GM12878 (cell line): ENCODE results near the gene MYRFL. TPM values are rescaled to one million over a fixed set of nuclear protein-coding genes. Genes with fewer than 3 reads are reported as not detected.

ENCODE experiments used
- ATAC-seq: fragments of 200-7000 bp; cut with Tn5 transposase; 3 replicates; pipeline ENCODE4 v1.9.1; 2020; ENCODE audit warnings: mild to moderate bottlenecking, moderate library complexity
- BruUV-seq: library from RNA; stranded (reverse); fragments of 400-500 nt; replicated peaks from 2 replicates; lab custom pipeline; 2021; lab: Mats Ljungman, UMichigan
- CTCF ChIA-PET: fragments of 300-600 bp; sonication (Branson Sonifier 250); formaldehyde crosslinking; extraction: SDS; loops from one replicate; lab custom pipeline; 2021; ENCODE audit warnings: inconsistent platforms; lab: Yijun Ruan, JAX
- POLR2A ChIA-PET: fragments of 350-600 bp; formaldehyde crosslinking; extraction: SDS; loops from one replicate; lab custom pipeline; 2021; ENCODE audit warnings: inconsistent platforms; lab: Charles Lee
- RAD21 ChIA-PET: fragments of 300-600 bp; sonication (Branson Sonifier 250); formaldehyde crosslinking; loops from one replicate; lab custom pipeline; 2023; ENCODE audit warnings: antibody characterized with exemption; ENCODE audit not compliant: unreplicated experiment; lab: Charles Lee
- SMC1A ChIA-PET: fragments of 300-600 bp; sonication (Branson Sonifier 250); formaldehyde crosslinking; loops from one replicate; lab custom pipeline; 2023; ENCODE audit not compliant: unreplicated experiment, uncharacterized antibody; lab: Charles Lee
- DNase-seq: peaks from one replicate; pipeline ENCODE4 v3.0.0-alpha.2; 2011; ENCODE audit warnings: low read depth, low spot score
- FAIRE-seq: peaks from 3 replicates; lab custom pipeline; 2011; peaks lifted over from hg19 to GRCh38; lab: Jason Lieb, UNC
- H2AFZ ChIP-seq: 2 replicates; pipeline ENCODE4 v1.6.0; 2011; ENCODE audit warnings: low read depth, low read length, control low read depth; ENCODE audit not compliant: control insufficient read depth
- H3K27ac ChIP-seq: 2 replicates; pipeline ENCODE4 v1.5.1; 2011; ENCODE audit warnings: control low read depth; ENCODE audit not compliant: control insufficient read depth, insufficient read depth
- H3K27me3 ChIP-seq, 2 experiments: replicated peaks in 1 of 2; 2 replicates each; pipeline versions ENCODE4 v1.6.0 to v1.6.1; 2011; ENCODE audit warnings: low read length in 1 of 2; ENCODE audit not compliant: control insufficient read depth in 2 of 2, insufficient read depth in 2 of 2
- H3K36me3 ChIP-seq, 2 experiments: 2 replicates each; pipeline ENCODE4 v1.5.1; 2011; ENCODE audit warnings: low read length in 1 of 2; ENCODE audit not compliant: control insufficient read depth in 2 of 2, insufficient read depth in 2 of 2
- H3K4me1 ChIP-seq: 2 replicates; pipeline ENCODE4 v1.6.1; 2011; ENCODE audit warnings: mild to moderate bottlenecking, low read length, moderate library complexity, mixed read lengths; ENCODE audit not compliant: control insufficient read depth, insufficient read depth
- H3K4me2 ChIP-seq: 2 replicates; pipeline ENCODE4 v1.6.0; 2011; ENCODE audit warnings: control low read depth; ENCODE audit not compliant: control insufficient read depth, insufficient read depth
- H3K4me3 ChIP-seq: fragments of 200-600 bp; sonication (generic); 2 replicates; pipeline ENCODE4 v1.5.1; 2016
- H3K79me2 ChIP-seq: 2 replicates; pipeline ENCODE4 v1.6.0; 2011; ENCODE audit warnings: low read length; ENCODE audit not compliant: control insufficient read depth, insufficient read depth
- H3K9ac ChIP-seq: 2 replicates; pipeline ENCODE4 v1.8.0; 2011; ENCODE audit warnings: low read length, control low read depth, mixed read lengths; ENCODE audit not compliant: control insufficient read depth, insufficient read depth
- H3K9me3 ChIP-seq: replicated peaks from 3 replicates; pipeline ENCODE4 v1.5.1; 2011; ENCODE audit warnings: mild to moderate bottlenecking, low read length; ENCODE audit not compliant: control insufficient read depth, insufficient read depth
- H4K20me1 ChIP-seq: 2 replicates; pipeline ENCODE4 v1.6.0; 2011; ENCODE audit not compliant: control insufficient read depth, insufficient read depth
- ASH2L ChIP-seq: fragments of 300-600, 200-600 bp; sonication (generic); IDR thresholded peaks from 2 replicates; pipeline ENCODE4 v1.6.1; 2017; ENCODE audit warnings: low read depth, mild to moderate bottlenecking, borderline replicate concordance
- CBX3 ChIP-seq: fragments of 200-600 bp; sonication (generic); IDR thresholded peaks from 2 replicates; pipeline ENCODE4 v1.6.1; 2016; ENCODE audit warnings: low read depth, borderline replicate concordance
- CEBPB ChIP-seq, 2 experiments: fragments of 150-350 bp in 1 of 2; IDR thresholded peaks; 2 replicates each; pipeline ENCODE4 v1.6.1; 2012 to 2014; ENCODE audit warnings: low read depth in 2 of 2, low read length in 2 of 2, borderline replicate concordance in 1 of 2, inconsistent platforms in 1 of 2
- CREM ChIP-seq: IDR thresholded peaks from 2 replicates; pipeline ENCODE4 v1.6.1; 2014; ENCODE audit warnings: antibody characterized with exemption, low read depth
- E2F8 ChIP-seq: fragments of 450-650 bp; IDR thresholded peaks from 2 replicates; pipeline ENCODE4 v1.6.1; 2018; ENCODE audit warnings: mild to moderate bottlenecking, low read depth, moderate library complexity; ENCODE audit not compliant: partially characterized antibody
- EGR1 ChIP-seq, 2 experiments: IDR thresholded peaks; 1 replicate in 1 of 2; 2 replicates in 1 of 2; pipeline ENCODE4 v1.6.1; 2011 to 2012; ENCODE audit warnings: low read depth in 2 of 2, low read length in 2 of 2, borderline replicate concordance in 1 of 2, mild to moderate bottlenecking in 1 of 2, moderate library complexity in 1 of 2
- FOXK2 ChIP-seq: fragments of 450-650 bp; IDR thresholded peaks from 2 replicates; pipeline ENCODE4 v1.6.1; 2017; ENCODE audit warnings: mild to moderate bottlenecking, moderate library complexity
- IRF3 ChIP-seq: fragments of 450-650 bp; IDR thresholded peaks from 2 replicates; pipeline ENCODE4 v1.6.1; 2014; ENCODE audit warnings: mild to moderate bottlenecking
- MTA3 ChIP-seq: IDR thresholded peaks from 2 replicates; pipeline ENCODE4 v1.6.1; 2012; ENCODE audit warnings: low read length, inconsistent platforms, borderline replicate concordance
- NFXL1 ChIP-seq: fragments of 450-650 bp; IDR thresholded peaks from 2 replicates; pipeline ENCODE4 v1.6.1; 2017; ENCODE audit warnings: antibody characterized with exemption, mild to moderate bottlenecking, borderline replicate concordance
- PML ChIP-seq: IDR thresholded peaks from 2 replicates; pipeline ENCODE4 v1.6.1; 2012; ENCODE audit warnings: low read length, inconsistent platforms
- POLR2AphosphoS2 ChIP-seq: IDR thresholded peaks from 2 replicates; pipeline ENCODE4 v1.6.1; 2011; ENCODE audit warnings: low read depth, mild to moderate bottlenecking, low read length, improper control_type of control experiment, moderate library complexity
- RCOR1 ChIP-seq: conservative IDR thresholded peaks from 2 replicates; pipeline ENCODE4 v1.6.1; 2012; ENCODE audit warnings: low read depth, low read length, improper control_type of control experiment
- SMC3 ChIP-seq: IDR thresholded peaks from 2 replicates; pipeline ENCODE4 v1.6.1; 2011; ENCODE audit warnings: low read length, improper control_type of control experiment, borderline replicate concordance
- SUPT20H ChIP-seq: IDR thresholded peaks from 2 replicates; pipeline ENCODE4 v1.6.1; 2011; ENCODE audit warnings: low read depth, mild to moderate bottlenecking, low read length, moderate library complexity, borderline replicate concordance; ENCODE audit not compliant: control insufficient read depth
- TAF1 ChIP-seq: IDR thresholded peaks from 2 replicates; pipeline ENCODE4 v1.6.1; 2011; ENCODE audit warnings: mild to moderate bottlenecking, low read depth, low read length, borderline replicate concordance
- TCF7 ChIP-seq: IDR thresholded peaks from 2 replicates; pipeline ENCODE4 v1.6.1; 2014; ENCODE audit warnings: antibody characterized with exemption, borderline replicate concordance
- WRNIP1 ChIP-seq: IDR thresholded peaks from 2 replicates; pipeline ENCODE4 v1.6.1; 2011; ENCODE audit warnings: low read depth, low read length, improper control_type of control experiment, borderline replicate concordance
- ZNF24 ChIP-seq: fragments of 450-650 bp; IDR thresholded peaks from 2 replicates; pipeline ENCODE4 v1.6.1; 2017; ENCODE audit warnings: antibody characterized with exemption, mild to moderate bottlenecking
- WGBS: methylation state at CpG from one replicate; pipeline ENCODE4 v1.1.6; 2016; ENCODE audit warnings: low lambda C conversion rate; ENCODE audit not compliant: insufficient replicate concordance, insufficient coverage; ENCODE audit errors: missing lambda C conversion rate; 5-methylcytosine and 5-hydroxymethylcytosine counted together
- in situ Hi-C: fragments of 300-500 bp; cut with MboI; formaldehyde crosslinking; loops from 9 replicates; pipeline ENCODE4 v1.14.3; 2018; ENCODE audit warnings: mixed read lengths
- intact Hi-C: fragments of 100-400 bp; cut with micrococcal nuclease; formaldehyde crosslinking; loops from one replicate; pipeline ENCODE4 v1.14.2; 2022; ENCODE audit not compliant: unreplicated experiment
- polyA plus RNA-seq, 11 experiments: library from polyadenylated mRNA; depleted of rRNA in 4 of 11; unstranded in 6 of 11; stranded (reverse) in 5 of 11; fragments of >200 nt; fragmentation: Nextera tagmentation in 4 of 11; fragmentation: Illumina TruSeq in 1 of 11; extraction: Ambion mirVana in 4 of 11; extraction: Trizol in 1 of 11; gene quantifications; 1 replicate in 1 of 11; 2 replicates in 10 of 11; pipeline versions ENCODE4 v1.2.1 to v1.2.3, GENCODE V29; 2011 to 2016; ENCODE audit warnings: inconsistent platforms in 2 of 11, missing spikeins in 2 of 11, low read depth in 1 of 11
- total RNA-seq, 4 experiments: library from RNA; depleted of rRNA in 3 of 4; stranded (reverse); fragments of >200 nt in 3 of 4; fragmentation: Illumina TruSeq in 1 of 4; extraction: Trizol in 1 of 4; gene quantifications; 2 replicates each; pipeline versions ENCODE4 v1.2.1 to v1.2.3, GENCODE V29; 2013 to 2021
- TF ChIP-seq, protein P1 (sequence below): fragments of 450-650 bp; IDR thresholded peaks from 2 replicates; pipeline ENCODE4 v1.6.1; 2017; ENCODE audit warnings: antibody characterized with exemption, mild to moderate bottlenecking, moderate library complexity

MYRFL gene
- total and polyA plus RNA-seq, 10 of the 15 experiments (the other 5 are each of a cell fraction or from before 2014, with no cell fraction given) = 0.24 to 1.8 (median 0.64) TPM

DNA sequence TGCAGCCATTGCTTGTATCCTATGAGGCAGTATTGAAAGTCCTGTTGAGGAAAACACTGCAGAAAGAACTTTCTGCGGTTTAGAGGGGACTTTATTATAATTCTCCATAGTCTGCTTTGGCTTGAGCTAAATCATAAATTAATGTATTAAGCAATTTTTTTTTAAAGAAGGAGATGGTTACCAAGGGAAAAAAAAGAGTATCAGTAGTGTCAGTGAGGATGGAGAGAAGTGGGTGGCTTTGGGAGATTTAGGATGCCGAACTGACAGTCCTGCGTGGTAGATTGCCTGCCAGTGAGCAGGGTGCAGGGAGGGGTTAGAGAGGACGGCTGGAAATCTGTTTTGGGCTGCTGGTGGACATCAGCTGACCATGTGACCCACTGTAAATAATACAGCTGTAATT, 96.8 kb downstream of the MYRFL start:
- no peaks in the 10 kb centered on the region for H3K79me2 ChIP-seq
- no peaks in the 10 kb centered on the region for H3K4me1 ChIP-seq
- H3K27me3 ChIP-seq = no peaks in the 10 kb centered on the region
- H2AFZ ChIP-seq = no peak overlapping the region
- ChIA-PET RAD21 (no interaction called here), CTCF (interaction anchor here (1.8 kb wide), 1 partner anchor 42 kb away, joined by 4 read pairs; no protein-coding TSS in a partner anchor), SMC1A (no interaction called here), POLR2A (no interaction called here)
- TF ChIP-seq WRNIP1 (no peak), SUPT20H (no peak), ASH2L (no peak), TAF1 (no peak), TCF7 (no peak), CREM (no peak), NFXL1 (no peak), E2F8 (no peak), CEBPB (IDR thresholded peaks at IDR 0.05; ENCODE audit: borderline replicate concordance in 1 of 2, low read depth in 2 of 2, low read length in 2 of 2) (no peak), SMC3 (no peak), IRF3 (no peak), PML (no peak), MTA3 (no peak), POLR2AphosphoS2 (no peak), ZNF24 (no peak), FOXK2 (no peak), CBX3 (no peak), EGR1 (IDR thresholded peaks at IDR 0.05; ENCODE audit: borderline replicate concordance in 1 of 2, low read depth in 2 of 2, low read length in 2 of 2) (no peak), RCOR1 (no peak)
- TF ChIP-seq, protein P1, sequence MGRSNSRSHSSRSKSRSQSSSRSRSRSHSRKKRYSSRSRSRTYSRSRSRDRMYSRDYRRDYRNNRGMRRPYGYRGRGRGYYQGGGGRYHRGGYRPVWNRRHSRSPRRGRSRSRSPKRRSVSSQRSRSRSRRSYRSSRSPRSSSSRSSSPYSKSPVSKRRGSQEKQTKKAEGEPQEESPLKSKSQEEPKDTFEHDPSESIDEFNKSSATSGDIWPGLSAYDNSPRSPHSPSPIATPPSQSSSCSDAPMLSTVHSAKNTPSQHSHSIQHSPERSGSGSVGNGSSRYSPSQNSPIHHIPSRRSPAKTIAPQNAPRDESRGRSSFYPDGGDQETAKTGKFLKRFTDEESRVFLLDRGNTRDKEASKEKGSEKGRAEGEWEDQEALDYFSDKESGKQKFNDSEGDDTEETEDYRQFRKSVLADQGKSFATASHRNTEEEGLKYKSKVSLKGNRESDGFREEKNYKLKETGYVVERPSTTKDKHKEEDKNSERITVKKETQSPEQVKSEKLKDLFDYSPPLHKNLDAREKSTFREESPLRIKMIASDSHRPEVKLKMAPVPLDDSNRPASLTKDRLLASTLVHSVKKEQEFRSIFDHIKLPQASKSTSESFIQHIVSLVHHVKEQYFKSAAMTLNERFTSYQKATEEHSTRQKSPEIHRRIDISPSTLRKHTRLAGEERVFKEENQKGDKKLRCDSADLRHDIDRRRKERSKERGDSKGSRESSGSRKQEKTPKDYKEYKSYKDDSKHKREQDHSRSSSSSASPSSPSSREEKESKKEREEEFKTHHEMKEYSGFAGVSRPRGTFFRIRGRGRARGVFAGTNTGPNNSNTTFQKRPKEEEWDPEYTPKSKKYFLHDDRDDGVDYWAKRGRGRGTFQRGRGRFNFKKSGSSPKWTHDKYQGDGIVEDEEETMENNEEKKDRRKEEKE = no peak
- ATAC-seq (no peak), DNase-seq (no peak), FAIRE-seq (no peak)
- H3K27ac ChIP-seq = no peak overlapping the region
- H3K36me3 ChIP-seq = no peaks in the 10 kb centered on the region
- H3K4me3 ChIP-seq = no peak overlapping the region
- no peak overlapping the region for H3K9ac ChIP-seq
- H3K4me2 ChIP-seq = no peak overlapping the region
- H4K20me1 ChIP-seq = no peaks in the 10 kb centered on the region
- in situ Hi-C loops (no loop called here), intact Hi-C loops (no loop called here)
- BruUV-seq = no TSS peak
- H3K9me3 ChIP-seq = no peaks in the 10 kb centered on the region
- 74% methylated on average over 4 of the region's 4 CpGs for WGBS
